ENCODE data around the gene AUP1.

Gene AUP1

GRCh38 chr2:74505448-74506246 is 23.9 kb downstream of the AUP1 start:
- Histone ChIP-seq H3K9me3 (ENCODE audit: insufficient read depth, low read depth, low read length) (no peaks in the 10 kb centered on the region; the same call in 1 of the 2 replicates), H3K27me3 (ENCODE audit: insufficient read depth, low read length) (peaks cover 91% of the 10 kb centered on the region), H3K27ac (ENCODE audit: low read length) (no peak overlapping the region), H3K9ac (ENCODE audit: low read depth, low read length) (no peak overlapping the region), H3K36me3 (ENCODE audit: insufficient read depth, low read depth, low read length) (peaks cover 11% of the 10 kb centered on the region; the same call in 1 of the 2 replicates), H3K4me3 (ENCODE audit: low read length) (no peak overlapping the region), H3K4me1 (ENCODE audit: insufficient read depth, low read length) (peaks cover 11% of the 10 kb centered on the region; the same call in 1 of the 2 replicates)

GRCh38 chr2:74504591-74504990 is 24.9 kb downstream of the AUP1 start:
- Histone ChIP-seq H3K27me3 (ENCODE audit: insufficient read depth, low read length) (peaks cover 91% of the 10 kb centered on the region), H3K4me3 (ENCODE audit: low read length) (no peak overlapping the region), H3K4me1 (ENCODE audit: insufficient read depth, low read length) (peaks cover 13% of the 10 kb centered on the region; the same call in 1 of the 2 replicates), H3K27ac (ENCODE audit: low read length) (no peak overlapping the region), H3K9ac (ENCODE audit: low read depth, low read length) (no peak overlapping the region), H3K9me3 (ENCODE audit: insufficient read depth, low read depth, low read length) (peaks cover 3% of the 10 kb centered on the region; the same call in 1 of the 2 replicates), H3K36me3 (ENCODE audit: insufficient read depth, low read depth, low read length) (peaks cover 11% of the 10 kb centered on the region; the same call in 1 of the 2 replicates)

- peaks cover 3% of the 10 kb centered on the region; the same call in 1 of the 2 replicates for H3K9me3 ChIP-seq (ENCODE audit: insufficient read depth, low read depth, low read length)
- H3K27me3 ChIP-seq (ENCODE audit: insufficient read depth, low read length), result peaks cover 91% of the 10 kb centered on the region
- H3K4me1 ChIP-seq (ENCODE audit: insufficient read depth, low read length), result peaks cover 13% of the 10 kb centered on the region; the same call in 1 of the 2 replicates
- H3K4me3 ChIP-seq (ENCODE audit: low read length), result peak overlapping the region; percentile 66; the same call in 1 of the 2 replicates
- peaks cover 11% of the 10 kb centered on the region; the same call in 1 of the 2 replicates for H3K36me3 ChIP-seq (ENCODE audit: insufficient read depth, low read depth, low read length)
- no peak overlapping the region for H3K27ac ChIP-seq (ENCODE audit: low read length)
- no peak overlapping the region for H3K9ac ChIP-seq (ENCODE audit: low read depth, low read length)
Measured at GRCh38 chr2:74503506-74504475, 25.7 kb downstream of the AUP1 start.

- peaks cover 7% of the 10 kb centered on the region; the same call in 1 of the 2 replicates for H3K4me1 ChIP-seq (ENCODE audit: insufficient read depth, low read length)
- peak overlapping the region; percentile 66 for H3K4me3 ChIP-seq (ENCODE audit: low read length)
- H3K27ac ChIP-seq (ENCODE audit: low read length), result no peak overlapping the region
- H3K36me3 ChIP-seq (ENCODE audit: insufficient read depth, low read depth, low read length), result peaks cover 11% of the 10 kb centered on the region; the same call in 1 of the 2 replicates
- H3K9ac ChIP-seq (ENCODE audit: low read depth, low read length), result no peak overlapping the region
- H3K9me3 ChIP-seq (ENCODE audit: insufficient read depth, low read depth, low read length), result peaks cover 3% of the 10 kb centered on the region; the same call in 1 of the 2 replicates
- H3K27me3 ChIP-seq (ENCODE audit: insufficient read depth, low read length), result peaks cover 91% of the 10 kb centered on the region
Measured at GRCh38 chr2:74502720-74503505, 26.6 kb downstream of the AUP1 start.

GRCh38 chr2:74502147-74502719 is 27.3 kb downstream of the AUP1 start:
- H3K9me3 ChIP-seq (ENCODE audit: insufficient read depth, low read depth, low read length), result peaks cover 3% of the 10 kb centered on the region; the same call in 1 of the 2 replicates
- peak overlapping the region; percentile 66 for H3K4me3 ChIP-seq (ENCODE audit: low read length)
- H3K27me3 ChIP-seq (ENCODE audit: insufficient read depth, low read length), result peaks cover 98% of the 10 kb centered on the region
- H3K27ac ChIP-seq (ENCODE audit: low read length), result no peak overlapping the region
- peaks cover 7% of the 10 kb centered on the region; the same call in 1 of the 2 replicates for H3K4me1 ChIP-seq (ENCODE audit: insufficient read depth, low read length)
- peaks cover 11% of the 10 kb centered on the region; the same call in 1 of the 2 replicates for H3K36me3 ChIP-seq (ENCODE audit: insufficient read depth, low read depth, low read length)
- no peak overlapping the region for H3K9ac ChIP-seq (ENCODE audit: low read depth, low read length)

- Histone ChIP-seq H3K9me3 (ENCODE audit: insufficient read depth, low read depth, low read length) (peaks cover 3% of the 10 kb centered on the region; the same call in 1 of the 2 replicates), H3K4me3 (ENCODE audit: low read length) (peak overlapping the region; percentile 66; the same call in 1 of the 2 replicates), H3K27me3 (ENCODE audit: insufficient read depth, low read length) (peaks cover 100% of the 10 kb centered on the region), H3K36me3 (ENCODE audit: insufficient read depth, low read depth, low read length) (peaks cover 11% of the 10 kb centered on the region; the same call in 1 of the 2 replicates), H3K4me1 (ENCODE audit: insufficient read depth, low read length) (peaks cover 5% of the 10 kb centered on the region; the same call in 1 of the 2 replicates), H3K9ac (ENCODE audit: low read depth, low read length) (no peak overlapping the region), H3K27ac (ENCODE audit: low read length) (no peak overlapping the region)
Measured at GRCh38 chr2:74501335-74502071, 28.0 kb downstream of the AUP1 start.

- H3K4me1 ChIP-seq (ENCODE audit: insufficient read depth, low read length), result peaks cover 5% of the 10 kb centered on the region; the same call in 1 of the 2 replicates
- H3K4me3 ChIP-seq (ENCODE audit: low read length), result no peak overlapping the region
- H3K27me3 ChIP-seq (ENCODE audit: insufficient read depth, low read length), result peaks cover 100% of the 10 kb centered on the region
- no peak overlapping the region for H3K9ac ChIP-seq (ENCODE audit: low read depth, low read length)
- H3K27ac ChIP-seq (ENCODE audit: low read length), result no peak overlapping the region
- H3K36me3 ChIP-seq (ENCODE audit: insufficient read depth, low read depth, low read length), result peaks cover 6% of the 10 kb centered on the region; the same call in 1 of the 2 replicates
- peaks cover 3% of the 10 kb centered on the region; the same call in 1 of the 2 replicates for H3K9me3 ChIP-seq (ENCODE audit: insufficient read depth, low read depth, low read length)
Measured at GRCh38 chr2:74500578-74500946, 28.9 kb downstream of the AUP1 start.

- no peak overlapping the region for H3K4me3 ChIP-seq (ENCODE audit: low read length)
- H3K9me3 ChIP-seq (ENCODE audit: insufficient read depth, low read depth, low read length), result peaks cover 3% of the 10 kb centered on the region; the same call in 1 of the 2 replicates
- H3K36me3 ChIP-seq (ENCODE audit: insufficient read depth, low read depth, low read length), result peaks cover under 1% of the 10 kb centered on the region; the same call in 1 of the 2 replicates
- H3K27ac ChIP-seq (ENCODE audit: low read length), result no peak overlapping the region
- H3K27me3 ChIP-seq (ENCODE audit: insufficient read depth, low read length), result peaks cover 100% of the 10 kb centered on the region
- H3K9ac ChIP-seq (ENCODE audit: low read depth, low read length), result no peak overlapping the region
- peaks cover 5% of the 10 kb centered on the region; the same call in 1 of the 2 replicates for H3K4me1 ChIP-seq (ENCODE audit: insufficient read depth, low read length)
Measured at GRCh38 chr2:74499940-74500577, 29.4 kb downstream of the AUP1 start.

GRCh38 chr2:74499267-74499939 is 30.1 kb downstream of the AUP1 start, which contains the start of gene LBX2:
TSS of gene LBX2 (minus strand) at chr2:74499603. CDS start at chr2:74499537, 66 bp downstream.
- 0 out of 2 replicates have a peak within 1 kb of the TSS, but pooled peaks have one; percentile 6 for H3K9ac ChIP-seq (ENCODE audit: low read depth, low read length)
- peaks cover 100% of the 10 kb centered on the region for H3K27me3 ChIP-seq (ENCODE audit: insufficient read depth, low read length)
- H3K4me3 ChIP-seq (ENCODE audit: low read length), result peak within 1 kb of the TSS; percentile 66
- H3K27ac ChIP-seq (ENCODE audit: low read length), result no peak within 1 kb of the TSS
- H3K9me3 ChIP-seq (ENCODE audit: insufficient read depth, low read depth, low read length), result peaks cover 3% of the 10 kb centered on the region; the same call in 1 of the 2 replicates
- H3K36me3 ChIP-seq (ENCODE audit: insufficient read depth, low read depth, low read length), result peaks cover 1% of the 10 kb centered on the region; the same call in 1 of the 2 replicates
- H3K4me1 ChIP-seq (ENCODE audit: insufficient read depth, low read length), result peaks cover 5% of the 10 kb centered on the region; the same call in 1 of the 2 replicates
